A204.1 (cell line): ENCODE results near the gene SLC24A1.
"Not testable (repeated sequence)": the region's sequence is repeated elsewhere in the genome, so short reads cannot be mapped to it uniquely, and the experiment has no call there.

Experiments used
- FAIRE-seq: peaks from 2 replicates; lab custom pipeline; 2012; peaks lifted over from hg19 to GRCh38; lab: Jason Lieb, UNC

The SLC24A1 gene

GRCh38 chr15:65621638-65622037 is at the start of gene SLC24A1:
TSS of gene SLC24A1 (plus strand) at chr15:65621938. CDS start at chr15:65624081, 2,143 bp downstream.
- FAIRE-seq = no peak

DNA sequence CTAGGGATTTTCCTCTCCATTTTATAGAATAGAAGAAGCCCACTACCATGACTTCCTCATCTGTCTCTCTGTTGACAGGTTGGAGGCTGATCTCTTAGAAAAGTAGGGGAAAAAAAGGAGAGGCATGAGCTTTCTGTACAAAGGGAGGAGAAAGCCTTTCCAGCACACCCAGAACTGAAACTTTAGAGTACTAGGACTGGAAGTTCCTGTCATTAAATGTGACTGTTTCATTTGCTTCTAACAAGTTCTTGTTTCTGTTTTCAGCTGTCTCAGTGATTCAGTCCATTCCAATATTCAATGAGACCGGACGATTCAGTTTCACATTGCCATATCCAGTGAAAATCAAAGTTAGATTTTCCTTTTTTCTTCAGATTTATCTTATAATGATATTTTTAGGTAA is 49.8 kb upstream of the SLC24A1 start:
- FAIRE-seq = no peak

DNA sequence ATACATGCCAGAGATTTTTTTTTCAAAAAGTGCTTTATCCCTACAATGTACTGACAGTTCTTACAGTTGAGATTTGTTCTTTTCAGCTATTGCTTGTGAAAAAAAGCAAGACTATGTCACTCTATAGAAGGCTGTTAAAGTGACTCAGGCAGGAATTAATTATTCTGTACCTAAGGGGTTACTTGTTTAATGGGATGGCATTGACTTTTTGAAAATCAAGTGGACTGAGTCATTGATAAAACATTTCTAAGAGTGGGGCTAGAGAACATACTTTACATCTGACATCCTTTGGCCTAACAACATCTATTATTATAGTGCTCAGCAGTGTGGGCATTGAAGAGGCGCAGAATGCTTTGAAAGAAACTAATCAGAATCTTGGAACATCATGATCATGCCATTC is 45.1 kb upstream of the SLC24A1 start:
- no peak for FAIRE-seq

DNA sequence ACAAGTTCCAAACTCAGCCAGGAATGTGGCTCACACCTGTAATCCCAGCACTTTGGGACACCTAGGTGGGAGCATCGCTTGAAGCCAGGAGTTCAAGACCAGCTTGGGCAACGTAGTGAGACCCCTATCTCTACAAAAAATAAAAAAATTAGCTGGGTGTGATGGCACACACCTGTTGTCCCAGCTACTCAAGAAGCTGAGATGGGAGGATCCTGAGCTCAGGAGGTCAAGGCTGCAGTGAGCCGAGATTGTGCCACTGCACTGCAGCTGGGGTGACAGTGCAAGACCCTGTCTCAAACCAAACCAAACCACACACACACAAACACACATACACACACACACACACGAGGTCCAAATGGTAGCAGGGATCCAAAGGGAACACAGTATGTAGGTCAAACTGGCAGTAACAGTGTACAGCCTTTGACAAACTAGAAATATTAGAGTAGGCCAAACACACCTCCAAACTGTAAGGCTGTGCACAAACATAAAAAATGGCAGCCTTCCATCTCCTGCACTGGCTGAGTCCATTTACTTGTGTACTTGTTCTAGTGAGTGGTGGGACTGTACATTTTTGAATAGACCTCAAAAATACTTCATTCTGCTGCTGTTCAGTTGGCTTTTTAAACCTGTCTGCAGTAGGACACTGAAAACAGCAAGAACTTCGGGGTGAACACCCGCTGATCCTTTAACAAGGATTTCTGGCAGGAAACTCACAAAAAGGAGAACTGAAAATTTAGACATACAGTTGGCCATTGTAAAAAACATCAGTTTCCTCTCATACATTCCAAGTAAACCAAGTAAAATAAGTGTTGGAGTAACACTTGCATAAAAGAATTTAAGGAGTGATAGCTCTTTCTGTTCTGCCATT is 44.4 kb upstream of the SLC24A1 start:
- no peak for FAIRE-seq

GRCh38 chr15:65578904-65579728 is 42.6 kb upstream of the SLC24A1 start:
- no peak for FAIRE-seq

DNA sequence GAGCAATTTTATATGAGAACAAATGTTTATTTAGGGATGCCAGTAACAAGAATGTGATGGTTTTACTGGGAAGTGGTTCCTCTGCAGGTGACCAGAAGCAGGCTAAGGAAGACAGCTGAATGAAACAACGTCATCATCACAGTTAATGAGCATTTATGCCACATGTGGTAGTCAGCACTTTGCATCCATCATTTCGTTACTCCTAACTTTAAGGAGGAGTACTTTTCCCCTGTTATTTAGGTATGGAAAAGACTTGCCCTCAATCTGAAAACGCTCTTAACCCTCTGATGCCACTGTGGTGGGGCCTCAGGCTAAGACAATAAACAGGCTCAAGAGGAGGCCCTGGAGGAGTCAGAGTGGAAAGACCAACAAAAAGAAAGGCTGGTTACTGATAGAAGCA is 42.0 kb upstream of the SLC24A1 start:
- no peak for FAIRE-seq

DNA sequence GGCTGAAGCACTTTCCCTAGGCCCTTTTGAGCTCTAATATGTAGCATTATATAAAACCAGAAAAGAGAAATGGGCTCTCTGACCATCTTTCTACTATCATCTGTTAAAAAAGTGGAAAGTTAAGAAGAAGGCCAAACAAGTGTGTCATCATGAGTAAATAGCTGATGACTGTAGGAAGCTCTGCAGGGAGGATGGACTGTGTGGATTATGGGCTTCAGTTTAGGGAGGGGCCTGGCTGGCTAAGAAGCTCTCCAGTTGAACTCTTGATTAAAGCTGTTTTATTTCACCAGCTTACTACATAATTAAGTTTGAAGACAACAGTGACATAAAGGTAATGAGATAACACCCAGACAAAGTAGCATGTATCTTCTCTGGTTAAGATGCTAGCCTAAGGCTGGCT is 41.5 kb upstream of the SLC24A1 start:
- no peak for FAIRE-seq

- FAIRE-seq = no peak
Measured at GRCh38 chr15:65583701-65584100, 38.0 kb upstream of the SLC24A1 start.

- FAIRE-seq = no peak
Measured at GRCh38 chr15:65584241-65584640, 37.5 kb upstream of the SLC24A1 start.

GRCh38 chr15:65587094-65587493 is 34.6 kb upstream of the SLC24A1 start:
- FAIRE-seq = no peak

GRCh38 chr15:65595960-65596359 is 25.8 kb upstream of the SLC24A1 start:
- FAIRE-seq = no peak

- no peak for FAIRE-seq
Measured at GRCh38 chr15:65598468-65598867, 23.3 kb upstream of the SLC24A1 start.

DNA sequence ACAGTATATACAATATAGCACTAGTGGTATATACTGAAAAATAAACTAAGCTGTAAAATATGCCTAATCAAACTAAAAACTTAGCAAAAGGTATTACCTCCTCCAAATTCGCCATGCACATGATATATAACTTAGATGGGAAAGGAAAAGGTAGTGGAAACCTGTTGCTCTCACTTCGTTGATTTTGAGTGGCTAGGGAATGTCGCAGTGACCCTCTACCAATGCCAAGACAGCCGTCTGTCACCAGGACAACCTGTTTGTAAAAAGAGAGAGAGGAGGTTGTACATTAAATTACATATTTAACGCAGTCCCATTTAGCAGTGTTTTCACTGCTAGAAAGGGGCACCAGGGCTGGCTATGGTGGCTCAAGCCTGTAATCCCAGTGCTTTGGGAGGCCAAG is 22.1 kb upstream of the SLC24A1 start:
- no peak for FAIRE-seq

- FAIRE-seq = no peak
Measured at GRCh38 chr15:65603134-65603533, 18.6 kb upstream of the SLC24A1 start.

GRCh38 chr15:65603559-65603958 is 18.2 kb upstream of the SLC24A1 start:
- FAIRE-seq = no peak

DNA sequence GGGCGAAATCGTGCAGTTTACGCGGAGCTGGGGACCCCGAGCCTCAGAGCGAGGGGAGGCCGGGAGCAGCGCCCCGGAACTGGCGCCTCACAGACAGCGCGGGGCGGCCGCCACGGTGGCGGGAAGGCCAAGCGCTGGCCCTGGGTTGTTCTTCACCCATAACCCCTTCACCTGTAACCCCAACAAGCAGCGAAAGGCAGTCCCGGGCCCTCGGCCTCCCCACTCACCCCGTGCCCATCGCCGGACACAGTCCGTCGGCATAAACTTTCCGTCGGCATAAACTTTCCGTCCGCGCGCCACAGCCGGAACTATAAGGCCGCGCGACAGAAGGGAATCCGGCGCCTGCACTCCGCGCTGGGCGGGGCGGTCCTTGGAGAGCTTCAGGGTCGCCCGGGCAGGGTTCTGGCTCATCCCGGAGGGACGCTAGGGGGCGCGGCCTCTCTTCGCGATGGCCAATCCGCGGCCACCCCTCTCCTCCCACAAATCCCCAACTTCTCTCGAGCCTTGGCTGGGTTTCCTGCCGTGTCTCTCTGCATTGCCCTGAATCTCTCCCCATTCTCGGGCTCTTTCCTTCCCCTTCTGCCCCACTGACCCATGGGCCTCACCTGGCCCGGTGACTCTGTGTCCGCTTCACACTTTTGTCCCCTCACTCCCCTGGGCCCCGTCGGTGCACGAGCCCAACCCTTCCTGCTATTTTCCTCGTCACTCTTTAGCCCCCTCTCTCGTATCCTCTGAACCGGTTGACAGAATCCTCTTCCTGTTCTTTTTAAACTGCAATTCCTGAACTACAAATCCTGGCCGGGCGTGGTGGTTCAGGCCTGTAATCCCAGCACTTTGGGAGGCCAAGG is 10.6 kb upstream of the SLC24A1 start, which contains the start of gene INTS14:
Gene INTS14, minus strand, starts transcription at position 261 of the 848 bp plus-strand sequence. CDS start 3,751 bp downstream, outside the sequence.
- FAIRE-seq = peak; percentile 90

DNA sequence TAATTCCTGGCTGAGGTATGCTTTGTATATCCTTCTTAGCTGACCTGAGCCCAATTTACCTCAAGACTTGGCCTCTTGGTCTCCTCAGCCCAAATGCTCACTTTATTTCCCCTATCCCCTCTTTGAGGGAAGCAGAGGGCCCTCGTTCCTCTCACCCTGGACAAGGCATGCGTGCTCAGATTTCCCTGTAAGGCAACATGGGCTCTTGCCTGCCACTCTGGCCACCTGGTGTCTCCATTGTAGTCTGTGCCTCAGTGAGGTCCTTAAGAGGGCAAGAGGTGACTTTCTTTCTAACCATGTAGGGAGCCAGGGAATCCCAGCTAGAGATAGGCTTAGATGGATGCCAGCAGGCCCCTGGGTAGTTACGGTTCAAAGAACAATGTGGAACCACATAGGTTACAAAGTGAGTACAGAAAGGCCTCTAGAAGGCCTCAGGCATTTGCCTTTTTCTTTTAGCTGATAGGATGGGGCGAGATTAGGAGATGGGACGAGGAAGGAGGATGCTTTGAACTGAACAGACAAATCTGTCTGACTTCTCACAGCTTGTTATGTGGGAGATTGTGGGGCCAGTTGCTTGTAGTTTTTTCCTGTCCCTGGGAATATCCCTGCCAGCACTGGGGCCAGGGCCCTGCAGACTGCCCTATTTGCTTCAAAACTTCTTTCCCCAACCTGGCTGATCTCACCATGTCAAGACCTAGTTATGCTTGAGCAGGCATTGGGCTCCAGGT is 9.7 kb upstream of the SLC24A1 start:
- FAIRE-seq = no peak

DNA sequence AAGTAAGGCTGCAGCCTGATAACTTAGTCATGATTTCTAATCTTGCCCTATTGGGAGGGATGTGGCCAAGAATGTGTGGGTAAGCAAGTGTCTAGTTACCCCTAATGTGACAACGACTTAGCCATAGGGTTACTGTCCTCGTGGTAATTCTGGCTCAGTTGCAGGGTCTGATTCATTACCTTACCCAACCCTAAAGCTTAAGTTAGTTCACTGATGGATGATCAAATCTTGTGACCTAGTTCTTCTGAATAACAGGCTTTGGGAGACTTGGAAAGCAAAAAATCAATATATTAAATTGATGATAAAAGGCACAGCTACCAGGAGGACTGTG is 9.2 kb upstream of the SLC24A1 start:
- FAIRE-seq = no peak

DNA sequence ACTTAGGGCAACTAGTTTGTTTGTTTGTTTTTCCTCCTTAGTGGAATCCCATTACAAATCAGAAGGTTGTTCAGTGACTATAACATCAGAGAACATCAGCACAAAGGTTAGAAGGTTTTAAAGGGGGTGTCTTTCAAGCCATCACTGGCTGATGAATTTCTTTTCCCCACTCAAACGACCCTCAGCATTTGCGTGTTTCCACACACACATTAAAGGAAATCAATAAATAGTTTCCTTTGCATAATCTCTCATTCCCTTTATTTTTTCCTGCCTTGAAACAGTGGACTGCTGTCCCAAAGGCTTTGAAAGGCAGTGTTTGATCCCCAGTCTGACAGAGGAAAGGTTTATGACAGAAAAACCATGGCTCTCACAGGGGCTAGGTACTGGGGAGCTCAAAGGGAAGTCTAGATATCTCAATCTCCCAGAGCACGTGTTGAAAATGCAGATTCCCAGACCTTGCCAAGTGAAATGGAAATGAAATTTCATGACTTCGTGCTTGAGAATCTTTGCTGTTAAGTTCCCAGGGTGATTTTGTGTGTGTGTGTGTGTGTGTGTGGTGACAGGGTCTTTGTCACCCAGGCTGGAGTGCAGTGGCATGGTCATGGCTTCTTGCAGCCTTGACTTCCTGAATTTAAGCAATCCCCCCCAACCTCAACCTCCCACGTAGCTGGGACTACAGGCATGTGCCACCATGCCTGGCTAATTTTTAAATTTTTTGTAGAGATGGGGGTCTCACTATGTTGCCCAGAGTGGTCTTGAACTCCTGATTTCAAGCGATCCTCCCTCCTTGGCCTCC is 8.6 kb upstream of the SLC24A1 start:
- no peak for FAIRE-seq

DNA sequence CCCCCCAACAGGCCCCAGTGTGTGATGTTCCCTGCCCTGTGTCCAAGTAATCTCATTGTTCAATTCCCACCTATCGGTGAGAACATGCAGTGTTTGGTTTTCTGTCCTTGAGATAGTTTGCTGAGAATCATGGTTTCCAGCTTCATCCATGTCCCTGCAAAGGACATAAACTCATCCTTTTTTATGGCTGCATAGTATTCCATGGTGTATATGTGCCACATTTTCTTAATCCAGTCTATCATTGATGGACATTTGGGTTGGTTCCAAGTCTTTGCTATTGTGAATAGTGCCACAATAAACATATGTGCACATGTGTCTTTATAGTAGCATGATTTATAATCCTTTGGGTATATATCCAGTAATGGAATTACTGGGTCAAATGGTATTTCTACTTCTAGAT is 5.9 kb upstream of the SLC24A1 start:
- FAIRE-seq = not testable (repeated sequence)

GRCh38 chr15:65618560-65619109 is 3.1 kb upstream of the SLC24A1 start:
- no peak for FAIRE-seq
